Activated CD4-positive, CD25-positive, alpha-beta regulatory T cell treated with anti-CD3 and anti-CD28 coated beads, Interleukin-2, amount 50 U/mL, for 72 hours (primary cell): ENCODE measurements around the gene PARN.
A peak's percentile ranks its signal among the peaks of the same experiment; 100 is the strongest.
"Not testable (repeated sequence)": the region's sequence is repeated elsewhere in the genome, so short reads cannot be mapped to it uniquely, and the experiment has no call there.

ENCODE experiments used
- DNase-seq: peaks from one replicate; pipeline ENCODE4 v3.0.0; 2021

PARN gene

DNA sequence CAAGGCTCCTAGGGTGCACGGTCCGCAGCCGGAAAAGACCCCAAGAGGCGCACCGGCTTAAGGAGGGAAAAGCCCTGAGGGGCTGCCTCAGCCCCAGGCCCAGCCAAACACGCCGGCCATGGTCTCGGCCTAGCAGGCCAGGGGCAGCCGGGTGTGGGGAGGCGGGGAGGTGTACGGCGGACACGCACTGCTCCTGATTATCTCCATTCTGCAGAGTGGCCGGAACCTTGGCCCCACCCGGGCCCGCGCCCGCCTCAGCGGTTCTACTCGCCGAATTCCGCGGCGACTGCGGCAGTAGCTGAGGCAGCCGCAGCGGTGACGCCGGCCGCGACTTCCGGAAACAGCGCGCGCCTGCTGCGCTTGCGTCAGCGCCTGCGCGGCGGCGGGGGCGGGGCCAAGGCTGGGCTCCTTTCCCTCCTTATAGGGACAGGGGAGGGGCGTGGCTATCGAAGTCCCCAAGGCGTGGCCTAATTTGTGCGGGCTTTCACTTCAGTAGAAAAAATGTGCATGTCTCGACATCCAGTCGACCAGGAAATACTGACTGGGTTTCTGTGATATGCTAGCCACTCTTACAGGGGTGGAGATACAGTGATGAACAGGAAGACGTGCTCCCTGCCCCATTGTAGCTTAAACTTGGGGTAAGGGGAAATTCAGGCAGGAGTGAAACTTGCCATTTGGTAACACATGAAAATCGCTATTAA lies at the start of gene PARN:
PARN (minus strand) TSS at position 342 of the 701 bp plus-strand sequence; CDS start at position 207, 135 bp downstream.
- DNase-seq = peak; percentile 99

- DNase-seq = no peak
These were observed 48.9 kb upstream of the PARN start for GRCh38 chr16:14678748-14679497.

GRCh38 chr16:14677627-14678026 lies 47.6 kb upstream of the PARN start:
- DNase-seq = no peak

DNA sequence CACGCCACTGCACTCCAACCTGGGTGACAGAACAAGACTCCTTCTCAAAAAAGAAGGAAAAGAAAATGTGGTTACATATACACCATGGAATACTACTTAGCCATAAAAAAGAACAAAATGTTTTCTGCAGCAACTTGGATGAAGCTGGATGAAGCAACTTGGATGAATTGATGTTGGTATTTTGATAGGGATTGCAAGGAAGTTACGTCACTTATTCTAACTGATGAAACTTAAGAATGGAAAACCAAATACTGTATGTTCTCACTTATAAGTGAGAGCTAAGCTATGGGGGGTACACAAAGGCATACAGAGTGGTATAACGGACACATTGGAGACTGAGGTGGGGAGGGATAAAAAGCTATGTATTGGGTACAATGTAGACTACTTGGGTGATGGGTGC lies 46.6 kb upstream of the PARN start:
- DNase-seq = no peak

GRCh38 chr16:14672403-14672971 lies 42.4 kb upstream of the PARN start:
- no peak for DNase-seq

- DNase-seq = no peak
These were observed 39.7 kb upstream of the PARN start for GRCh38 chr16:14669776-14670175.

DNA sequence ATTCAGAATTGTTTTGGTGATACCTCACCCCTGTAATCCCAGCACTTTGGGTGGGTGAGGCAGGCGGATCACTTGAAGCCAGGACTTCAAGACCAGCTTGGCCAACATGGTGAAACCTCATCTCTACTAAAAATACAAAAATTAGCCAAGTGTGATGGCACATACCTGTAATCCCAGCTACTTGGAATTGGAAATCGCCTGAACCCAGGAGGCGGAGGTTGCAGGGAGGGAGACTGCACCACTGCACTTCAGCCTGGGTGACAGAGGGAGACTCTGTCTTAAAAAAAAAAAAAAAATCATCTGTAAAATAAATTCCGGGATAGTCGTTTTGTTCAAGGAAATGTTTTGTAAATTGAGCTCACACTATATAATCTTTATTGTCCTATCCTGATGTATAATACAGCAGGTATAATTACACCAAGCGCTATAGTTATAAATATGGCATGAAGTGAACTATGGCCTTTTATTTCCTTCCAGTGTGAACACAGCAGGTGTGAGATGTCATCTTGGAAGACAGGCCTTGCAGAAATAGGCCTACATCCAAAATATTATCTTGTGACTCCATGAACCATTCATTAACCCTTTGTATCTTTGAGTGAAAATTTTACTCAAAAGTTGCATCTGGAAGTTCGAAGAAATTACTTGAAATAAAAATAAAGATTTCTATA lies 38.6 kb upstream of the PARN start:
- DNase-seq = no peak

DNA sequence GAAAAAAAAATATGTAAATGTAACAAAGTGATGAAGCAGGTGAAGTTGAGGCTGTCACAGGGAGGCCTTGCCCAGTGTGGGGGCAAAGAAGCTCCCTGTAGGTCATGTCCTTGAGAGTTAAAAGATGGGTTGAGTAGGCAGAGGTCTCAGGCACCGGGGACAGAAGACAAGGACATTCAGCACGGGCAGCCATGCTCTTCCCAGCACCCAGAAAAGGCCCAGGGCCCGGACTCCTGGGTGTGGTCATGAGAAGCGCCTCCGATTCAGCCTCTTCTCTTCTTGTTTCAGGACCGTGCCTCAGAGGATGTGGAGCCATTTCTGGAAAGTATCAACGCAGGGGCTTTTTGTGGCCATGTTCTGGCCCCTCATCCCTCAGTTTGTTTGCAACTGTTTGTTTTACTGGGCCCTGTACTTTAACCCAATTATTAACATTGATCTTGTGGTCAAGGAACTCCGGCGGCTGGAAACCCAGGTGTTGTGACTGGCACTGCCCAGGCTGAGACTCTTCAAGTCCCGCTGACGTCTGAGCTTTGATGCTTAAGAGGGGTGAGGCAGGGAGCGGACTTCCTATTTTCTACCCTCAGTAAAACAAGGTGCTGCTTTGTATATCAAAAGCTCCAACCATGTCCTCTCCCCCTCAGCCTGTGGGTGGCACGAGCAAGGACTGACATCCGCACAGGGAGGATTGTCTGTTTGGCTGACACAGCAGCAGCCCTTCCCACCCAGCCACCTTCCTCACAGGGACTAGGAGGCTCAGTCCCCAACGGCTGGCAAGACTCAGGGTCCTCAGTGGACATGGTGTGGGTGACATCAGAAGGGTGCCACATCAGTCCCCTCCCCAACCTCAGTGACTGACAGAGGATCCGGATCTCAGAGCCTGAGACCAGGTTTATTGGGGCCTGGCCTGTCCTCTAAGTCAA lies 37.5 kb upstream of the PARN start:
- no peak for DNase-seq

DNA sequence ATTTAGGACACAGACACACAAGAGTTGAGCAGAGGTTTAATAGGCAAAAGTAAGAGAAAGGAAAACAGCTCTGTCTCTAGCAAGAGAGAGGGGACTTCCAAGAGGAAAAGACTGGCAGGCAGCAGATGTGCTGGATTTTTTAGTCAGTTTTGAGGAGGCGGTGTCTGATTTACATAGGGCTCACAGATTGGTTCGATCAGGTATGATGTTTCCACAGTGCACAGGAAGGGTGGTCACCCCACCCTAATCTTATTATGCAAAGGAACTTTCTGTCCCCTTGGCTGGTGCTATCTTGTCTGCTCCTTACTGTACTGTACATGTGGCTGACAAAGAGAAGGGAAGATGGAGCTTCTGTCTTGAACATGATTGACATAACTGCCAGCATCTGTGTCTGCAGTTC lies 28.0 kb upstream of the PARN start:
- DNase-seq = no peak

DNA sequence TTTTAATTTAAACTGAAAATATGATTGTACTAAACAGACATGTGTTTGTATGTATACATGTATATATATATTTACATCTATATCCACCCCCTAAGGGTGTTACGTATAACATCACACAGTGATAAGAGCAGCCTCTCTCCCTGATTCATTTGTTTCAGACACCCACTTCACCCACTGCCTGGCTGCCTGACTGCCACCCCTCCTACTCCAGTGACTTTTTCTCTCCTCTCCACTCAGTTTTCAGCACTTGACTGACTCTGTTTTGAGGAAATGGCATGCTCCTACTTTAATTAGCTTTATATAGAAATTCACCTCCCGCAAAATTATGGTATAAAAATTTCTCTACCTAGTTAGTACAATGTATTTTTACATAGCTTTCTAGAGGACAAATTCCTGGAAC lies 22.7 kb upstream of the PARN start:
- DNase-seq = no peak

GRCh38 chr16:14650629-14651028 lies 20.6 kb upstream of the PARN start:
- DNase-seq = no peak

GRCh38 chr16:14649816-14650215 lies 19.8 kb upstream of the PARN start:
- DNase-seq = no peak

DNA sequence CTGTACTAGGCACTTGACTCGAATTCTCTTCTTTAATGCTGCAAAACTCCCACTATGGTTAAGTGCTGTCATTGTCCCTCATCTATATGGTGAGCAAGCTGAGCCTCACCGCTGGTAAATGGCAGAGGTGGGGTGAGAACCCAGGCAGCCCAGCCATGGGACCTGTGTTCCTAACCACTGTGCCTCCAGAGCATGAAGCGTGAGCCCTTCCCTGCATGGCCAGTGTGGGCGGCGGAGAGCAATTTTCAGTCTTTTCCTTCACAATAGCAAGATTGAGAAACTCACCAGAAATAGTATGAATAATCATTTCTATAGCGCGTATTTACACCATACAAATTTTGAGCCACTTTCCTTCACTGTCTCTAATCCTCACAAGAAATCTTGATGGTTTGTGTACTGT lies 11.9 kb upstream of the PARN start:
- DNase-seq = no peak

- no peak for DNase-seq
These were observed 11.1 kb upstream of the PARN start for GRCh38 chr16:14641206-14641605.

DNA sequence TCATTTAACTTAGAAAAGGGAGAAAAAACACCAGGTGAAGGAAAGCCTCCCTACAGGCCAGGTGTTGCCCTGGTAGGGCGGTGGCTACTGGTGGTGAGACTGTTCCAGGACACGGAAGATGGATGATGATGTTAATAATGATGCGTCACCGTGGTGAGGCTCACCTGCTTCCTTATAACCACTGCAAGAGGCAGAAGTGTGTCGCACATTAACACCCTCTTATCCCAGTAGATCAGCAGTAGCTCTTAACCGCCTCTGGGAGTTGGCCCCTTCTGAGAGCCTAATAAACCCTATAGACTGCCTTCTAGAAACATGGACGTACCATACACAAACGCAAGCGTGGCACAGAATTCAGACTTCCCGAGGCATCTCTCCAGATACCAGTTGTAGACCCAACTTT lies 10.5 kb upstream of the PARN start:
- DNase-seq = no peak

DNA sequence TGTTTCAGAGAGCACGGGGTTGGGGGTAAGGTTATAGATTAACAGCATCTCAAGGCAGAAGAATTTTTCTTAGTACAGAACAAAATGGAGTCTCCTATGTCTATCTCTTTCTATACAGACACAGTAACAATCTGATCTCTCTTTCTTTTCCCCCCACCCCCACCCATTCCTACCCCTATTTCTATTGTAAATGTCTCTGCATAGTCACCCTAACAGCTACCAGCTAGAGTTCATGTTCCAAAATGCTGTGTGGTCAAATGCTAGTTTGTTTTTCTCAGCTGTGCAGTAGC lies 6.8 kb upstream of the PARN start:
- not testable (repeated sequence) for DNase-seq

DNA sequence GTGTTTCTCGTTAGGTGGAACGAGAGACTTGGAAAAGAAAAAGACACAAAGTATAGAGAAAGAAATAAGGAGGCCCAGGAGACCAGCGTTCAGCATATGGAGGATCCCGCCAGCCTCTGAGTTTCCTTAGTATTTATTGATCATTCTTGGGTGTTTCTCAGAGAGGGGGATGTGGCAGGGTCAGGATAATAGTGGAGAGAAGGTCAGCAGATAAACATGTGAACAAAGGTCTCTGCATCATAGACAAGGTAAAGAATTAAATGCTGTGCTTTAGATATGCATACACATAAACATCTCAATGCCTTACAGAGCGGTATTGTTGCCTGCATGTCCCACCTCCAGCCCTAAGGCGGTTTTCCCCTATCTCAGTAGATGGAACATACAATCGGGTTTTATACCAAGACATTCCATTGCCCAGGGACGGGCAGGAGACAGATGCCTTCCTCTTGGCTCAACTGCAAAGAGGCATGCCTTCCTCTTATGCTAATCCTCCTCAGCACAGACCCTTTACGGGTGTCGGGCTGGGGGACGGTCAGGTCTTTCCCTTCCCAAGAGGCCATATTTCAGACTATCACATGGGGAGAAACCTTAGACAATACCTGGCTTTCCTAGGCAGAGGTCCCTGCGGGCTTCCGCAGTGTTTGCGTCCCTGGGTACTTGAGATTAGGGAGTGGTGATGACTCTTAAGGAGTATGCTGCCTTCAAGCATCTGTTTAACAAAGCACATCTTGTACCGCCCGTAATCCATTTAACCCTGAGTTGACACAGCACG lies 6.3 kb upstream of the PARN start:
- DNase-seq = not testable (repeated sequence)

- no peak for DNase-seq
These were observed 5.5 kb upstream of the PARN start for GRCh38 chr16:14635395-14636165.

GRCh38 chr16:14634389-14634725 lies 4.3 kb upstream of the PARN start:
- no peak for DNase-seq

DNA sequence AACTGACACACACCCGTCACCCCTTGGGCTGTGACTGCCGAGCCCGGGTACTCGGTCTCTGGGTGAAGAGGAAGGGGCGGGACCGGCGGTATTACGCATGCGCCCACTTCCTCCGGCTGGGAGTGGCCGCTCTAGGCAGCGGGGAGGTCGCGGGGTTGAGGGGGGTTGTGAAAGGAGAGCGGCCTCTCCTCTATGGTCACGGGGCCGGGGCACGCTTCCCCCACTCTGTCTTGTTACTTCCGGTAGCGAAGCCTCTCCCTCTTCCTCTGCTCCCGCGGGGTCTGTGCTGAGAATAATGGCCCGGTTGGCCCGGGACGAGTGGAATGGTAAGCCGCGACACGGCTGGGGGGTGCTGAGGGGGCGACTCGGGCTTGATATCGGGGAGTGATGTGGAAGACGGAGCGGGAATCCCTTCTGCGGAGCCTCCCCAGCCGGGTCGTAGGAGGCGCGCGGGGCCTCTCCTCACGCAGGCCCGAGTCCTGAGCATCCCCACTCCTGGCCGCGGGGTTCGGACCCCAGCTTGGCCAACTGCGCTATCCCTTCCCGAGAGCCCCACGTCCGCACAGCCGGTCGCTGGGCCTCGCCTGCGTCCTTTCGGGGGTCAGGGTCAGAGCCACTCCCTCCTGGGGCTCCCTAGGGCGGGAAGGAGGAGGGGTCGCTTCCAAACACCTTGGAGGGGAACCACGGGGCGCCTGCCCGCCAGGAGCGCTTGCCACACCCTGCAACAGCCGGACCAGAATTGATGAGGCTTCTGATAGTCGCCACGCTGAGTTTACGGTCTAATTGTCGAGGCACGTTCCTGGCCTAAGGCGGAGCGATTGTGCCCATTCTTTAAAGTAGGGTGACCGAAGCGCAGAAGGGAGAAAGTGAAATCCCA lies 2.9 kb upstream of the PARN start, which contains the start of gene BFAR:
BFAR (plus strand) TSS at position 259 of the 877 bp plus-strand sequence. CDS start 11,396 bp downstream, outside the sequence.
- peak; percentile 98 for DNase-seq
